Measurements from ENCODE around the gene ITFG1.

DNA sequence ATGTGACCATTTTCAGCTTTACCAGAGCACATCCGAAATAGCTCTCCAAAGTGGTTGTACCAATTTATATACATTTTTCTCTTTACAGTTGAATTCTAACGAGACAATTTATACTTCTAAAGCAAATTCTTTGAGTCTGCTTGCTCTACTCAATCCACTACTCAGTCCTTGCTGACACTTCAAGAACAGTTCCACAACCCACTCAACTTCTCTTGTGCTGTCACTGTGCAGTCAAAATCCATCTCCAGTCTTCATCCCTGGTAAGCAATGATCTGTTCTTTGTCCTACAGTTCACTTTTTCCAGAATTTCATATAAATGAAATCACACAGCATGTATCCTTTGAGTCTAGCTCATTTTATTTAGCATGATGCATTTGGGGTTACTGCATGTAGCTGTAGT lies 347.7 kb downstream of the ITFG1 start:
- TF ChIP-seq, protein P1, sequence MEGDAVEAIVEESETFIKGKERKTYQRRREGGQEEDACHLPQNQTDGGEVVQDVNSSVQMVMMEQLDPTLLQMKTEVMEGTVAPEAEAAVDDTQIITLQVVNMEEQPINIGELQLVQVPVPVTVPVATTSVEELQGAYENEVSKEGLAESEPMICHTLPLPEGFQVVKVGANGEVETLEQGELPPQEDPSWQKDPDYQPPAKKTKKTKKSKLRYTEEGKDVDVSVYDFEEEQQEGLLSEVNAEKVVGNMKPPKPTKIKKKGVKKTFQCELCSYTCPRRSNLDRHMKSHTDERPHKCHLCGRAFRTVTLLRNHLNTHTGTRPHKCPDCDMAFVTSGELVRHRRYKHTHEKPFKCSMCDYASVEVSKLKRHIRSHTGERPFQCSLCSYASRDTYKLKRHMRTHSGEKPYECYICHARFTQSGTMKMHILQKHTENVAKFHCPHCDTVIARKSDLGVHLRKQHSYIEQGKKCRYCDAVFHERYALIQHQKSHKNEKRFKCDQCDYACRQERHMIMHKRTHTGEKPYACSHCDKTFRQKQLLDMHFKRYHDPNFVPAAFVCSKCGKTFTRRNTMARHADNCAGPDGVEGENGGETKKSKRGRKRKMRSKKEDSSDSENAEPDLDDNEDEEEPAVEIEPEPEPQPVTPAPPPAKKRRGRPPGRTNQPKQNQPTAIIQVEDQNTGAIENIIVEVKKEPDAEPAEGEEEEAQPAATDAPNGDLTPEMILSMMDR (IDR thresholded peaks at IDR 0.05; ENCODE audit: control extremely low read depth in 1 of 3, insufficient read depth in 1 of 3, low read depth in 1 of 3, low read length in 3 of 3): no peak
- TF ChIP-seq RAD21 (IDR thresholded peaks at IDR 0.05 in 1 of 2, conservative IDR thresholded peaks at IDR 0.05 in 1 of 2; ENCODE audit: low read depth in 2 of 2, low read length in 2 of 2): no peak
- TF ChIP-seq EZH2 (IDR thresholded peaks at IDR 0.05; ENCODE audit: low read depth, low read length, severe bottlenecking): no peak
- TF ChIP-seq POLR2A (IDR thresholded peaks at IDR 0.05; ENCODE audit: control extremely low read depth in 1 of 2, low read depth in 2 of 2, low read length in 2 of 2): no peak

All from H1 (cell line).